Measurements from ENCODE around the gene HNMT.

The HNMT gene

GRCh38 chr2:138026111-138027020 lies 62.1 kb downstream of the HNMT start:
- Histone ChIP-seq H3K36me3 (ENCODE audit: insufficient read depth, low read length) (no peaks in the 10 kb centered on the region), H4K20me1 (ENCODE audit: insufficient read depth, low read length) (no peaks in the 10 kb centered on the region), H3K4me3 (ENCODE audit: low read depth in 1 of 2, low read length in 2 of 2) (no peak overlapping the region), H3K79me2 (ENCODE audit: insufficient read depth, low read length) (no peaks in the 10 kb centered on the region), H3K4me1 (ENCODE audit: insufficient read depth, low read length) (no peaks in the 10 kb centered on the region), H2AFZ (ENCODE audit: low read depth, low read length) (no peak overlapping the region), H3K9me3 (ENCODE audit: insufficient read depth, low read length, severe bottlenecking) (no peaks in the 10 kb centered on the region), H3K27me3 (ENCODE audit: insufficient read depth, low read length, poor library complexity) (no peaks in the 10 kb centered on the region), H3K9ac (ENCODE audit: low read depth, low read length) (no peak overlapping the region), H3K27ac (ENCODE audit: low read length) (no peak overlapping the region), H3K4me2 (ENCODE audit: insufficient read depth, low read length) (no peak overlapping the region)
- ATAC-seq (ENCODE audit: insufficient read depth, low read depth) (no peak), DNase-seq (no peak)
- TF ChIP-seq EZH2 (IDR thresholded peaks at IDR 0.05; ENCODE audit: borderline replicate concordance, low read depth, low read length, severe bottlenecking): no peak
- TF ChIP-seq, protein P1, sequence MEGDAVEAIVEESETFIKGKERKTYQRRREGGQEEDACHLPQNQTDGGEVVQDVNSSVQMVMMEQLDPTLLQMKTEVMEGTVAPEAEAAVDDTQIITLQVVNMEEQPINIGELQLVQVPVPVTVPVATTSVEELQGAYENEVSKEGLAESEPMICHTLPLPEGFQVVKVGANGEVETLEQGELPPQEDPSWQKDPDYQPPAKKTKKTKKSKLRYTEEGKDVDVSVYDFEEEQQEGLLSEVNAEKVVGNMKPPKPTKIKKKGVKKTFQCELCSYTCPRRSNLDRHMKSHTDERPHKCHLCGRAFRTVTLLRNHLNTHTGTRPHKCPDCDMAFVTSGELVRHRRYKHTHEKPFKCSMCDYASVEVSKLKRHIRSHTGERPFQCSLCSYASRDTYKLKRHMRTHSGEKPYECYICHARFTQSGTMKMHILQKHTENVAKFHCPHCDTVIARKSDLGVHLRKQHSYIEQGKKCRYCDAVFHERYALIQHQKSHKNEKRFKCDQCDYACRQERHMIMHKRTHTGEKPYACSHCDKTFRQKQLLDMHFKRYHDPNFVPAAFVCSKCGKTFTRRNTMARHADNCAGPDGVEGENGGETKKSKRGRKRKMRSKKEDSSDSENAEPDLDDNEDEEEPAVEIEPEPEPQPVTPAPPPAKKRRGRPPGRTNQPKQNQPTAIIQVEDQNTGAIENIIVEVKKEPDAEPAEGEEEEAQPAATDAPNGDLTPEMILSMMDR (IDR thresholded peaks at IDR 0.05; ENCODE audit: borderline replicate concordance, extremely low read depth, low read length, poor library complexity, severe bottlenecking): no peak

DNA sequence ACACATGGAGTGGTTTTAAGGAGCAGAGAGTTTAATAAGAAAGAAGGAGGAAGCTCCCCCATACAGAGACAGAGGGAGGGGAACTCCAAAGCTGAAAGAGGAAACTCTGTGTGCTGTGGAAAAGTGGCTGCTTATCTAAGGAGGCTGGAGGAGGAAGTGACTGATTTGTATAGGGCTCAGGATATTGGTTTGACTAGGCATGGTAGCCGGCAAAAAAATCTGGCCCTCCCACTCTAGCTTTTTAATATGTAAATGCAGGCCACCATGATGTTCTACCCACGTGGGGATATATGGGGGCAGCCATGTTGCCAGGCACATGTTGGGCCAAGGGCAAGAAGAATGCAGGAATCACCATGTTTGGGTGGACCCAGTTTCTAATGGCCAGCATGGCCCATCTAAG lies 64.3 kb downstream of the HNMT start:
- Histone ChIP-seq H3K9me3 (ENCODE audit: insufficient read depth, low read length, severe bottlenecking) (no peaks in the 10 kb centered on the region), H3K27me3 (ENCODE audit: insufficient read depth, low read length, poor library complexity) (no peaks in the 10 kb centered on the region), H3K4me3 (ENCODE audit: low read depth in 1 of 2, low read length in 2 of 2) (no peak overlapping the region), H3K9ac (ENCODE audit: low read depth, low read length) (no peak overlapping the region), H3K79me2 (ENCODE audit: insufficient read depth, low read length) (no peaks in the 10 kb centered on the region), H3K4me2 (ENCODE audit: insufficient read depth, low read length) (no peak overlapping the region), H3K4me1 (ENCODE audit: insufficient read depth, low read length) (no peaks in the 10 kb centered on the region), H2AFZ (ENCODE audit: low read depth, low read length) (no peak overlapping the region), H3K27ac (ENCODE audit: low read length) (no peak overlapping the region), H3K36me3 (ENCODE audit: insufficient read depth, low read length) (no peaks in the 10 kb centered on the region), H4K20me1 (ENCODE audit: insufficient read depth, low read length) (no peaks in the 10 kb centered on the region)
- TF ChIP-seq EZH2 (IDR thresholded peaks at IDR 0.05; ENCODE audit: borderline replicate concordance, low read depth, low read length, severe bottlenecking): no peak
- TF ChIP-seq, protein P1 (IDR thresholded peaks at IDR 0.05; ENCODE audit: borderline replicate concordance, extremely low read depth, low read length, poor library complexity, severe bottlenecking): no peak
- DNase-seq: no peak
- ATAC-seq (ENCODE audit: insufficient read depth, low read depth): no peak

DNA sequence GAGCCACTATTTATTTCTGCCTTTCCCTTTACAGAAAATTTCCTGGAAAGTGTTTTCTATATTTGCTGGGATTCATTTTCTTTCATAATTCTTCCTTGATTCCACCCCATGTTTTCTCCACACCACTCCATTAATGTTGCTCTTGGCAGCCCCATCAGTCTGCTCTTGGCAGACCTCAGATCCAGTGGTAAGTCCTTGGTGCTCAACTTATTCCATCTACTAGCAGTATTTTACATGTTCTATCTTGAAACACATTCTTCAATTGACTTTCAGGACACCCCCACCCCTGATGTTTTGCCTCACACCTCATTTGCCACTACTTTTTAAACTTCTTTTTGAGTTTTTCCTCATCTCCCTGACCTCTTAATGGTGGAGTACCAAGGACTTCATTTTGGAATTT lies 65.0 kb downstream of the HNMT start:
- TF ChIP-seq EZH2 (IDR thresholded peaks at IDR 0.05; ENCODE audit: borderline replicate concordance, low read depth, low read length, severe bottlenecking): no peak
- TF ChIP-seq, protein P1 (IDR thresholded peaks at IDR 0.05; ENCODE audit: borderline replicate concordance, extremely low read depth, low read length, poor library complexity, severe bottlenecking): no peak
- Histone ChIP-seq H3K9ac (ENCODE audit: low read depth, low read length) (no peak overlapping the region), H3K4me3 (ENCODE audit: low read depth in 1 of 2, low read length in 2 of 2) (no peak overlapping the region), H3K36me3 (ENCODE audit: insufficient read depth, low read length) (no peaks in the 10 kb centered on the region), H3K79me2 (ENCODE audit: insufficient read depth, low read length) (no peaks in the 10 kb centered on the region), H3K4me2 (ENCODE audit: insufficient read depth, low read length) (no peak overlapping the region), H3K9me3 (ENCODE audit: insufficient read depth, low read length, severe bottlenecking) (no peaks in the 10 kb centered on the region), H3K27ac (ENCODE audit: low read length) (no peak overlapping the region), H3K27me3 (ENCODE audit: insufficient read depth, low read length, poor library complexity) (no peaks in the 10 kb centered on the region), H3K4me1 (ENCODE audit: insufficient read depth, low read length) (no peaks in the 10 kb centered on the region), H4K20me1 (ENCODE audit: insufficient read depth, low read length) (no peaks in the 10 kb centered on the region), H2AFZ (ENCODE audit: low read depth, low read length) (no peak overlapping the region)
- no peak for ATAC-seq (ENCODE audit: insufficient read depth, low read depth)
- no peak for DNase-seq

Data from DND-41 (cell line).